Measurements from ENCODE around the gene METTL14.

- TF ChIP-seq CTCF (conservative IDR thresholded peaks at IDR 0.05) (no peak), EZH2 (IDR thresholded peaks at IDR 0.05; ENCODE audit: low read depth) (no peak)
Measured at GRCh38 chr4:118738090-118738489, 52.9 kb downstream of the METTL14 start.
